Stimulated activated naive CD4-positive, alpha-beta T cell (primary cell): ENCODE measurements around the gene SNCA.
A peak's percentile ranks its signal among the peaks of the same experiment; 100 is the strongest.

Experiments
- DNase-seq, 6 experiments: peaks; one replicate each; lab custom pipeline; 2025; lab: John Stamatoyannopoulos, UW

Gene SNCA

GRCh38 chr4:89754531-89754930 lies 82.4 kb downstream of the SNCA start:
- DNase-seq: no peak

GRCh38 chr4:89753601-89754066 lies 83.3 kb downstream of the SNCA start:
- DNase-seq: no peak

- no peak for DNase-seq
Observed at GRCh38 chr4:89752932-89753598, 83.9 kb downstream of the SNCA start.

GRCh38 chr4:89751416-89751815 lies 85.5 kb downstream of the SNCA start:
- DNase-seq: no peak

- no peak for DNase-seq
Observed at GRCh38 chr4:89746377-89746776, 90.6 kb downstream of the SNCA start.

- no peak for DNase-seq
Observed at GRCh38 chr4:89745708-89746107, 91.3 kb downstream of the SNCA start.

- no peak for DNase-seq
Observed at GRCh38 chr4:89744914-89745313, 92.0 kb downstream of the SNCA start.

GRCh38 chr4:89741768-89742167 lies 95.2 kb downstream of the SNCA start:
- DNase-seq: no peak

- no peak for DNase-seq
Observed at GRCh38 chr4:89739311-89739988, 97.5 kb downstream of the SNCA start.

GRCh38 chr4:89737888-89738287 lies 99.1 kb downstream of the SNCA start:
- DNase-seq: no peak

- DNase-seq: no peak
Observed at GRCh38 chr4:89733946-89734345, 103.0 kb downstream of the SNCA start.

- DNase-seq: no peak
Observed at GRCh38 chr4:89727238-89727637, 109.7 kb downstream of the SNCA start.

GRCh38 chr4:89725268-89725667 lies 111.7 kb downstream of the SNCA start:
- DNase-seq: no peak

GRCh38 chr4:89724716-89725115 lies 112.2 kb downstream of the SNCA start:
- no peak for DNase-seq

GRCh38 chr4:89723096-89723495 lies 113.9 kb downstream of the SNCA start:
- DNase-seq: no peak

- DNase-seq: no peak
Observed at GRCh38 chr4:89722517-89722916, 114.4 kb downstream of the SNCA start.

- DNase-seq: no peak
Observed at GRCh38 chr4:89720981-89721380, 116.0 kb downstream of the SNCA start.

GRCh38 chr4:89719536-89720090 lies 117.3 kb downstream of the SNCA start:
- DNase-seq: no peak

- DNase-seq: no peak
Observed at GRCh38 chr4:89716893-89717292, 120.1 kb downstream of the SNCA start.

- no peak for DNase-seq
Observed at GRCh38 chr4:89715631-89716030, 121.3 kb downstream of the SNCA start.

GRCh38 chr4:89712827-89713226 lies 124.1 kb downstream of the SNCA start:
- DNase-seq: no peak

- no peak for DNase-seq
Observed at GRCh38 chr4:89712141-89712540, 124.8 kb downstream of the SNCA start.

GRCh38 chr4:89708903-89709421 lies 128.0 kb downstream of the SNCA start:
- DNase-seq: peak in 1 of 6 experiments; percentile 1
